ENCODE data around the gene CHN2.

- no peak for TF ChIP-seq CTCF (IDR thresholded peaks at IDR 0.05)
- TF ChIP-seq EZH2 (IDR thresholded peaks at IDR 0.05): no peak
Observed at GRCh38 chr7:29494350-29494749, 299.8 kb downstream of the CHN2 start.
